AG09319 (cell line): Measurements from ENCODE around the gene ABCC3.

Experiments
- DNase-seq: peaks from one replicate; pipeline ENCODE4 v3.0.0-alpha.2; 2010; ENCODE audit warnings: low read depth; ENCODE audit errors: extremely low read depth
- TF ChIP-seq, protein P1 (sequence below): IDR thresholded peaks from 2 replicates; pipeline ENCODE4 v1.5.1; 2011; ENCODE audit warnings: low read depth, mild to moderate bottlenecking, inconsistent platforms, low read length, moderate library complexity

The ABCC3 gene

DNA sequence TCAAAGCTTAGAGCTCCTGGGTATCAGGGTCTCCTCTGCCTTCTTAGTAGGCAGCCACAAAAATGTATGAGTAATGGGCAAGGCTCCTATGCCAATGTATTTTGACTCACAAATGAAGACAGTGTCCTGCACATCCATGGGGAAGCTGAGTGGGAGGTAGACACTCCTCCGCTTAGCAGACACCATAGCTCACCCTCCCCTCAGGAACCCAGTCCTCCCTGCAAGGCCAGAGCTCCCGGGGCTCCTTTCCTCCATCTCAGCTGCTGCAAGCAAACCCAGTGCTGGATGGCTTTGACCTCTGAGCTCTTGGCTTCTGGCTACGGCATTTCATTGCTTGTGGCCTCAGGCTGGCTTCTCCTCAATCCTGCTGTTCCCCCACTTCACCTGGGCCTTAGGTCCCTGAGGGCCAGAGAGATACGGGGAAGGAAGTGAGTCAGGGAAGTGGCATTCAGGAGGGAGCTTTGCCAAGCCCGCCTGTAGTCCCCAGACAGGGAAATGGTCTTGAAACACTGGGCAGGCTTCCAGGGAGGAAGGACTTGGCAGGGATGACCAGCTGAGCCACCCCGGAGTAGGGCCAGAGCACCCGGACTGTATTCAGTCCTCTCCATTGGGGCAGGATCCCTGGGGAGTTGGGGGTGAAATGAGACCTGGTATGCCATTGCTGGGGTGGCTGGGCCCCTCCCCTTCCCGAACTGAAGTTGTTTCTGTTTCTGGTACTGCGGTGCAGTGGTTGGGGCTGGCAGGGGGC, 4.5 kb downstream of the ABCC3 start:
- peak; percentile 91 for DNase-seq
- TF ChIP-seq, protein P1, sequence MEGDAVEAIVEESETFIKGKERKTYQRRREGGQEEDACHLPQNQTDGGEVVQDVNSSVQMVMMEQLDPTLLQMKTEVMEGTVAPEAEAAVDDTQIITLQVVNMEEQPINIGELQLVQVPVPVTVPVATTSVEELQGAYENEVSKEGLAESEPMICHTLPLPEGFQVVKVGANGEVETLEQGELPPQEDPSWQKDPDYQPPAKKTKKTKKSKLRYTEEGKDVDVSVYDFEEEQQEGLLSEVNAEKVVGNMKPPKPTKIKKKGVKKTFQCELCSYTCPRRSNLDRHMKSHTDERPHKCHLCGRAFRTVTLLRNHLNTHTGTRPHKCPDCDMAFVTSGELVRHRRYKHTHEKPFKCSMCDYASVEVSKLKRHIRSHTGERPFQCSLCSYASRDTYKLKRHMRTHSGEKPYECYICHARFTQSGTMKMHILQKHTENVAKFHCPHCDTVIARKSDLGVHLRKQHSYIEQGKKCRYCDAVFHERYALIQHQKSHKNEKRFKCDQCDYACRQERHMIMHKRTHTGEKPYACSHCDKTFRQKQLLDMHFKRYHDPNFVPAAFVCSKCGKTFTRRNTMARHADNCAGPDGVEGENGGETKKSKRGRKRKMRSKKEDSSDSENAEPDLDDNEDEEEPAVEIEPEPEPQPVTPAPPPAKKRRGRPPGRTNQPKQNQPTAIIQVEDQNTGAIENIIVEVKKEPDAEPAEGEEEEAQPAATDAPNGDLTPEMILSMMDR, result no peak

GRCh38 chr17:50640686-50641351, 6.1 kb downstream of the ABCC3 start:
- TF ChIP-seq, protein P1, result no peak
- DNase-seq, result no peak

GRCh38 chr17:50641357-50641756, 6.7 kb downstream of the ABCC3 start:
- TF ChIP-seq, protein P1, result no peak
- no peak for DNase-seq

DNA sequence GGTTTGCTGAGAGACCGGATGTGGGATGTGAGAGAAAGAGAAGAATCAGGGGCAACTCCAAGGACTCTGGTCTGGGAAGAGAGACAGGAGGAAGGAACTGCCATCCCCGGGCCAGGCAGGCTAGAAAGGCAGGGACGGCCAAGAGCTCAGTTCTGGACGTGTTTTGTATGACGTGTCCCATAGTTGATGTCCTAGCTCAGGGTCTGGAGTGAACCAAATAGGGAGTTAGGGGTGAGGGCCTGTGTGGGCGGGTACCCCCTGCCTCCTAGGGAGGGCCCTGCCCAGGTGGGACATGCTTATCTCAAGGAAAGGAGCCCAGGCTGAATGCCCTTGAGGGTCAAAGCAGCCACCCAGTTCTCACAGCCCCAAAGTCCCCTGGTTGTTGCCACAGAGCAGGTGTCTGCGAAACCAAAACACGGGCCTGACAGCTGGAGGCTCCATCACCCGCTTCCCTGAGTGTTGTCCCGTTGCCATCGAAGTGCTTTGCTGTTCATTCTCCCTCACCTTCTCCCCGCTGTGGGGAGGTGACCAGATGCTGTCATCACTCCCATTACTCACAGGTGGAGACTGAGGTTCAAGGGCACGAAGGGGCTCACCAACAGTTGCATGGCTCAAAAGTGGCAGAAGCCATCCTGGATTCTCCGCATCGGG, 7.5 kb downstream of the ABCC3 start:
- TF ChIP-seq, protein P1, result no peak
- DNase-seq, result no peak

GRCh38 chr17:50642722-50643656, 8.3 kb downstream of the ABCC3 start:
- no peak for DNase-seq

GRCh38 chr17:50645748-50646682, 11.3 kb downstream of the ABCC3 start:
- TF ChIP-seq, protein P1, result no peak
- no peak for DNase-seq

More at GRCh38 chr17:50642722-50643656, 8.3 kb downstream of the ABCC3 start:
- TF ChIP-seq, protein P1, result no peak
